Body of pancreas (tissue), 4 donors: ENCODE results near the gene PHOX2B. TPM values are rescaled to one million over a fixed set of nuclear protein-coding genes. Genes with fewer than 3 reads are reported as not detected.

ENCODE experiments used
- ATAC-seq: fragments of 150-250 bp; one replicate; pipeline ENCODE4 v1.9.1; 2016
- DNase-seq, 4 donors: peaks; one replicate each; pipeline ENCODE4 v3.0.0-alpha.2; 2019
- H3K27ac ChIP-seq, 4 donors: fragments of 200-600 bp; sonication (generic); 1 replicate in 3 of 4; 2 replicates in 1 of 4; pipeline versions ENCODE4 v1.5.1 to v1.6.1; 2016 to 2019; ENCODE audit warnings: mild to moderate bottlenecking in 1 of 4, mixed read lengths in 1 of 4, moderate library complexity in 1 of 4
- H3K27me3 ChIP-seq, 2 donors: fragments of 200-600 bp; sonication (generic); one replicate each; pipeline ENCODE4 v1.6.0; 2016; ENCODE audit warnings: mild to moderate bottlenecking in 1 of 2
- H3K36me3 ChIP-seq, 2 donors: fragments of 200-600 bp; sonication (generic); replicated peaks in 1 of 2; 2 replicates each; pipeline ENCODE4 v1.5.1; 2016; ENCODE audit warnings: low read depth in 2 of 2; ENCODE audit not compliant: insufficient read depth in 1 of 2
- H3K4me1 ChIP-seq: fragments of 200-600 bp; sonication (generic); one replicate; pipeline ENCODE4 v1.6.0; 2016
- H3K4me3 ChIP-seq, 2 donors: fragments of 200-600 bp; sonication (generic); 1 replicate in 1 of 2; 2 replicates in 1 of 2; pipeline ENCODE4 v1.5.1; 2016 to 2019
- H3K9me3 ChIP-seq, 3 donors: fragments of 200-600 bp; sonication (generic); 1 replicate in 2 of 3; 2 replicates in 1 of 3; pipeline ENCODE4 v1.5.1; 2016
- POLR2A ChIP-seq, 3 donors: fragments of 450-650 bp; IDR thresholded peaks; one replicate each; pipeline ENCODE4 v1.6.1; 2016; ENCODE audit warnings: antibody characterized with exemption in 3 of 3, mild to moderate bottlenecking in 2 of 3
- WGBS, 2 donors: methylation state at CpG; one replicate each; pipeline ENCODE4 v1.1.5; 2017; 5-methylcytosine and 5-hydroxymethylcytosine counted together
- intact Hi-C: fragments of 100-400 bp; cut with DNase I; formaldehyde crosslinking; loops from one replicate; pipeline ENCODE4 v1.15.1; 2023
- total RNA-seq, 2 donors: library from RNA; depleted of rRNA; stranded (reverse); fragments of >200 nt; gene quantifications; one replicate each; pipeline ENCODE4 v1.1.0, GENCODE V29; 2016
- TF ChIP-seq, protein P1 (sequence below), 7 experiments: fragments of 450-650 bp in 4 of 7; fragments of 200-600 bp in 3 of 7; sonication (generic) in 3 of 7; IDR thresholded peaks; one replicate each; pipeline ENCODE4 v1.5.1; 2016 to 2019; ENCODE audit warnings: antibody characterized with exemption in 7 of 7

Gene PHOX2B
- total RNA-seq, 2 donors from 2014 or later: not detected

DNA sequence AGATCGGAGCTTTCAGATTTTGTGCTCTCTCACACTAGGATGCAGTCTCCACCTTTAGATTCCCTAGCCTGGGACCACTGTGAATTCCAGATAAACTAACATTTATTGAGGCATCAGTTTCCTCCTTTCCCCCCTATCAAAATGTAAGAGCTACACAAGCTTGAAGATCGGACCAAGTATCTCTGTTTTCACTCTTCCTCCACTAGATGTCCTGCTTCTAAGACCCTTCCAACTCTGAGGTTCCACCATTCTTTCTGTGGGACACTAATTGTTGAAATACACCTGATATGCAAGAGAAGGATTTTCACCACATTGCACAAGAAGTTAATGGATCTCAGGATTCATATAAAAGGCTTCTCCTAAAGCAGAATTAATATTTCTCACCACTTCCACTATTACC is 43.0 kb upstream of the PHOX2B start:
- peaks cover 3% of the 10 kb centered on the region for H3K4me1 ChIP-seq
- ATAC-seq (no peak), DNase-seq (no peak)
- 51 to 73% methylated on average over 2 of the region's 2 CpGs for WGBS, 2 donors
- intact Hi-C loops: no loop called here
- no peak overlapping the region for H3K4me3 ChIP-seq
- H3K27ac ChIP-seq: no peak overlapping the region
- TF ChIP-seq, protein P1, sequence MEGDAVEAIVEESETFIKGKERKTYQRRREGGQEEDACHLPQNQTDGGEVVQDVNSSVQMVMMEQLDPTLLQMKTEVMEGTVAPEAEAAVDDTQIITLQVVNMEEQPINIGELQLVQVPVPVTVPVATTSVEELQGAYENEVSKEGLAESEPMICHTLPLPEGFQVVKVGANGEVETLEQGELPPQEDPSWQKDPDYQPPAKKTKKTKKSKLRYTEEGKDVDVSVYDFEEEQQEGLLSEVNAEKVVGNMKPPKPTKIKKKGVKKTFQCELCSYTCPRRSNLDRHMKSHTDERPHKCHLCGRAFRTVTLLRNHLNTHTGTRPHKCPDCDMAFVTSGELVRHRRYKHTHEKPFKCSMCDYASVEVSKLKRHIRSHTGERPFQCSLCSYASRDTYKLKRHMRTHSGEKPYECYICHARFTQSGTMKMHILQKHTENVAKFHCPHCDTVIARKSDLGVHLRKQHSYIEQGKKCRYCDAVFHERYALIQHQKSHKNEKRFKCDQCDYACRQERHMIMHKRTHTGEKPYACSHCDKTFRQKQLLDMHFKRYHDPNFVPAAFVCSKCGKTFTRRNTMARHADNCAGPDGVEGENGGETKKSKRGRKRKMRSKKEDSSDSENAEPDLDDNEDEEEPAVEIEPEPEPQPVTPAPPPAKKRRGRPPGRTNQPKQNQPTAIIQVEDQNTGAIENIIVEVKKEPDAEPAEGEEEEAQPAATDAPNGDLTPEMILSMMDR (IDR thresholded peaks at IDR 0.05): no peak
- no peak for TF ChIP-seq POLR2A (IDR thresholded peaks at IDR 0.05)
- no peaks in the 10 kb centered on the region for H3K27me3 ChIP-seq
- no peaks in the 10 kb centered on the region for H3K9me3 ChIP-seq
- H3K36me3 ChIP-seq: no peaks in the 10 kb centered on the region

DNA sequence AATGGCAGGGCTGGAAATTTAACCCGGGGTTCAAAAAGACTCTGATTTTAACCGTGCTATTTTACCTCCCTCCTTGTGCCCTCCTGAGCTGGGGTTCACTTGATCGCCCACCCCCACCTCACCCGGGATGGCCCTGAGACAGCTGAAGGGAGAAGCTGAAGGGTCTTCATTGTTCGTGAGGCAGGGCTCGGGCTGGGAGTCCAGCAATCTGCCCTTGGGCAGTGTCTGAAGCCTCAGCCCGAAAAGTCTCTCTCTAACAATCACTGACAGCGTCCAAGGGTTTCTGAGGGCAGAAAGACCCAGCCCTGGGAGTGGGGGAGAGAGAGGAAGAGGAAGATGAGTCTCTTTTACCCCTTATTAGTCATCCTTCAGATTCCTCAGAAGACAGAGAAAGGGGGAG is 39.4 kb upstream of the PHOX2B start:
- H3K27me3 ChIP-seq: no peaks in the 10 kb centered on the region
- no peak for TF ChIP-seq POLR2A (IDR thresholded peaks at IDR 0.05)
- TF ChIP-seq, protein P1 (IDR thresholded peaks at IDR 0.05): no peak
- no peaks in the 10 kb centered on the region for H3K4me1 ChIP-seq
- no peaks in the 10 kb centered on the region for H3K36me3 ChIP-seq
- no peak overlapping the region for H3K27ac ChIP-seq
- 53 to 54% methylated on average over 7 to 8 of the region's 8 CpGs for WGBS, 2 donors
- ATAC-seq: no peak
- H3K4me3 ChIP-seq: no peak overlapping the region
- intact Hi-C loops: no loop called here
- H3K9me3 ChIP-seq: no peaks in the 10 kb centered on the region
- no peak for DNase-seq

DNA sequence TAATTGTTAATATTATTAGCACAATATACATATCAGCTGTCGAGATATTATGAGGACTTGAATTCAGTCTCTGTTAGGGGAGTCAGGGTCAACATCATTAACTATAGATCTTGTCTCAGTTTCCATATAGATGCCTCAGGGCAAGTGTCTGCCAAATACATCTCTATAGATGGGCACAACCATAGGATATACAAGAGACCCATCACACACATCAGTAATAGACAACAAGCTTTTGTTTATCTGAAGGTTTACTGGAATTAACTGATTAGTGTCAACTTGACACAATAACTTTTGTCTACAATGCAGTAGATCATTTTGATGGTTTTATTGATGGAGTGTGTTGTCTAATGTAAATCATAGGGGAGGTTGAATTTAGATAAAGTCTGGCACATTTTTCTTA is 37.1 kb upstream of the PHOX2B start:
- ATAC-seq (no peak), DNase-seq (no peak)
- no peak for TF ChIP-seq POLR2A (IDR thresholded peaks at IDR 0.05)
- TF ChIP-seq, protein P1 (IDR thresholded peaks at IDR 0.05): no peak
- Histone ChIP-seq H3K36me3 (no peaks in the 10 kb centered on the region), H3K27ac (no peak overlapping the region), H3K9me3 (no peaks in the 10 kb centered on the region), H3K4me3 (no peak overlapping the region), H3K4me1 (no peaks in the 10 kb centered on the region), H3K27me3 (no peaks in the 10 kb centered on the region)
- intact Hi-C loops: no loop called here
- 50% methylated on average over 1 of the region's 1 CpG for whole genome bisulfite sequencing, 2 donors

DNA sequence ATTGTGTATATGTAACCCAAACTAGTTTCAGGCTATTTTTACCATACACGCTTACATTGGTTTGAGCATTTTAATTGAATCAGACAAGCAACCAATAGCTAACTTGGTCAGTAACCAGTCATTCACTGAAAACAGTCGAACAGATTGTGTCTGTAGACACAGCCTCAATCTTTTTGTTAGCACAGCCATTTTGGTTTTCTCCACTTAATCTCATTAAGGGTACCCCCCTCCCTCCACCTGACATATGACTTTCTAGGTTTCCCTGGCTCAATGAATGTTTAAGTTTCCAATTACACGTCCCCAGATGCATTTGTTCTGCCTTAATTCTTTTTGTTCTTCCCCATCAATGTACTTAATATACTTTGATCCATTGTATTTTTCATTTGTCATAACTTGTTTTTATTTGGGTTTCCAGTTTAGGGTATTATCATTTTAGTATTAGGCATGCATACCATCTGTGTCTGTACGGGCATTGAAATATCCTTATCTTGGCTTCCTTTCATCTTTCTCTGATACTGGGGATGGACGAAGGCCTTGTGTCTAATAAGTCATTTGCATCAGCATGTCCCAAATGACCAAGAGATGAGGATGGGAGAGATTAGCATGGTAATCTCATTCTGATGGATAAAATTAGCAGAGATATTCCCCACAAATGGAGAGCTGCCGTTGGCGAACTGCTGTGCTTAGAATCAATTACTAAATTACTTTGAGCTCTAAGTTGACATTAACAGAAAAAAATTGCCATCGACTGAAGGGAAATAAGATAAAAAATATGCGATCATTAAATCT is 35.9 kb upstream of the PHOX2B start:
- ATAC-seq (no peak), DNase-seq (no peak)
- intact Hi-C loops: no loop called here
- 66 to 69% methylated on average over 9 of the region's 9 CpGs for WGBS, 2 donors
- TF ChIP-seq POLR2A (IDR thresholded peaks at IDR 0.05): no peak
- TF ChIP-seq, protein P1 (IDR thresholded peaks at IDR 0.05): no peak
- no peaks in the 10 kb centered on the region for H3K9me3 ChIP-seq
- H3K36me3 ChIP-seq: no peaks in the 10 kb centered on the region
- no peaks in the 10 kb centered on the region for H3K27me3 ChIP-seq
- no peak overlapping the region for H3K4me3 ChIP-seq
- H3K27ac ChIP-seq: no peak overlapping the region
- no peaks in the 10 kb centered on the region for H3K4me1 ChIP-seq

DNA sequence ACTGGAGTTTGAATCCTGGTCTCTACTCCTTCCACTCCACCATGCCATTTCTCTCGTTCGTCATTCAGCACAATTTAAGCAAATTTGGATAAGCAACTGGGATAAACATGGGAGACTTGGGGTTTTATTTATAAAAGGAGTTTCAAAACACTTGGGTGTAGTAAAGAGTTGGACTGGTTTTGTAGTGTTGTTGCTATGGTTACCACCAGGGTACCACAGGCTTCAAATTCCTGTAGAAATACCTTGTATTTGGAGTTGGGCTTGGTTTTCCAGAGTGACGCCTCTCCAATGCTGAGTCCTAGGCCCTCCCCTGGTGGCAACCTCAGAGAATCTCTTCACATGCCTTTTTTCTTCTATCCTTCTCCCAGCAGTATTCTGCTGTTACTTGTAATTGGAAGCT is 27.9 kb upstream of the PHOX2B start:
- intact Hi-C loops: no loop called here
- no peak for TF ChIP-seq POLR2A (IDR thresholded peaks at IDR 0.05)
- TF ChIP-seq, protein P1 (IDR thresholded peaks at IDR 0.05): no peak
- DNase-seq (no peak), ATAC-seq (no peak)
- H3K36me3 ChIP-seq: no peaks in the 10 kb centered on the region
- H3K9me3 ChIP-seq: no peaks in the 10 kb centered on the region
- H3K4me3 ChIP-seq: no peak overlapping the region
- WGBS, 2 donors: 80 to 89% methylated on average over 3 of the region's 3 CpGs
- H3K4me1 ChIP-seq: no peaks in the 10 kb centered on the region
- no peak overlapping the region for H3K27ac ChIP-seq
- H3K27me3 ChIP-seq: no peaks in the 10 kb centered on the region
